HG02571 (cell line): ENCODE measurements around the gene GJD4.

Experiments used
- ATAC-seq: cut with Tn5 transposase; IDR thresholded peaks from one replicate; pipeline ENCODE4 v1.9.1; 2021; ENCODE audit warnings: mild to moderate bottlenecking, moderate library complexity; ENCODE audit not compliant: unreplicated experiment

GJD4 gene

GRCh38 chr10:35577926-35578617 lies 27.1 kb upstream of the GJD4 start:
- no peak for ATAC-seq

GRCh38 chr10:35578618-35578956 lies 26.6 kb upstream of the GJD4 start:
- no peak for ATAC-seq

- ATAC-seq = no peak
These were observed 26.0 kb upstream of the GJD4 start for GRCh38 chr10:35579116-35579515.

GRCh38 chr10:35579726-35580422 lies 25.3 kb upstream of the GJD4 start:
- no peak for ATAC-seq

- no peak for ATAC-seq
These were observed 24.7 kb upstream of the GJD4 start for GRCh38 chr10:35580423-35580770.

- no peak for ATAC-seq
These were observed 23.5 kb upstream of the GJD4 start for GRCh38 chr10:35581655-35582054.

- no peak for ATAC-seq
These were observed 20.2 kb upstream of the GJD4 start for GRCh38 chr10:35584946-35585345.

- no peak for ATAC-seq
These were observed 19.8 kb upstream of the GJD4 start for GRCh38 chr10:35585356-35585755.

GRCh38 chr10:35585903-35586535 lies 19.1 kb upstream of the GJD4 start:
- ATAC-seq = no peak

- ATAC-seq = no peak
These were observed 16.3 kb upstream of the GJD4 start for GRCh38 chr10:35588836-35589235.

- no peak for ATAC-seq
These were observed 12.7 kb upstream of the GJD4 start for GRCh38 chr10:35592441-35592840.

GRCh38 chr10:35594115-35595079 lies 10.7 kb upstream of the GJD4 start:
- ATAC-seq = no peak

GRCh38 chr10:35595106-35595505 lies 10.0 kb upstream of the GJD4 start:
- no peak for ATAC-seq

GRCh38 chr10:35598379-35598778 lies 6.8 kb upstream of the GJD4 start:
- no peak for ATAC-seq

GRCh38 chr10:35600193-35600592 lies 4.9 kb upstream of the GJD4 start:
- no peak for ATAC-seq

- ATAC-seq = no peak
These were observed 1.3 kb downstream of the GJD4 start for GRCh38 chr10:35606430-35606829.

- no peak for ATAC-seq
These were observed 2.6 kb downstream of the GJD4 start for GRCh38 chr10:35607475-35608327.

- ATAC-seq = no peak
These were observed 3.2 kb downstream of the GJD4 start for GRCh38 chr10:35608328-35608672.

- ATAC-seq = no peak
These were observed 6.6 kb downstream of the GJD4 start for GRCh38 chr10:35611750-35612149.

- ATAC-seq = no peak
These were observed 7.4 kb downstream of the GJD4 start for GRCh38 chr10:35612385-35613106.
